C4-2B (cell line): ENCODE data around the gene KCNIP4.

Source experiments
- CTCF ChIP-seq: fragments of 450-650 bp; conservative IDR thresholded peaks from 2 replicates; pipeline ENCODE4 v1.5.1; 2017; ENCODE audit warnings: mild to moderate bottlenecking
- ZFX ChIP-seq: fragments of 450-650 bp; IDR thresholded peaks from 2 replicates; pipeline ENCODE4 v1.6.1; 2017

- TF ChIP-seq CTCF, result no peak
- TF ChIP-seq ZFX, result no peak
Observed at GRCh38 chr4:21177871-21178270, 770.7 kb downstream of the KCNIP4 start.
